H1 (cell line): ENCODE measurements around the gene DYNLT1. TPM values are rescaled to one million over a fixed set of nuclear protein-coding genes. Genes with fewer than 3 reads are reported as not detected.

Source experiments
- CTCF ChIA-PET: fragments of 300-600 bp; sonication (Branson Sonifier 250); formaldehyde crosslinking; loops from one replicate; lab custom pipeline; 2021; ENCODE audit not compliant: partially characterized antibody; lab: Charles Lee
- POLR2A ChIA-PET: fragments of 300-600 bp; sonication (Branson Sonifier 250); formaldehyde crosslinking; loops from one replicate; lab custom pipeline; 2021; ENCODE audit warnings: inconsistent platforms; ENCODE audit not compliant: partially characterized antibody; lab: Charles Lee
- DNase-seq, 2 experiments: peaks; one replicate each; pipeline versions ENCODE4 v3.0.0 to v3.0.0-alpha.2; 2010 to 2022; ENCODE audit warnings: low spot score in 2 of 2, low read depth in 1 of 2, mixed read lengths in 1 of 2
- FAIRE-seq: peaks from 2 replicates; lab custom pipeline; 2011; peaks lifted over from hg19 to GRCh38; lab: Jason Lieb, UNC
- H2AFZ ChIP-seq: 2 replicates; pipeline ENCODE4 v1.8.1; 2012; ENCODE audit warnings: low read length, inconsistent platforms
- H2AK5ac ChIP-seq: 2 replicates; pipeline ENCODE4 v1.6.1; 2013; ENCODE audit warnings: low read depth, low read length
- H2BK120ac ChIP-seq: replicated peaks from 2 replicates; pipeline ENCODE3; 2013; ENCODE audit warnings: low read depth, low read length, inconsistent platforms
- H2BK12ac ChIP-seq: 2 replicates; pipeline ENCODE4 v1.6.1; 2013; ENCODE audit warnings: low read depth, low read length
- H2BK15ac ChIP-seq: 2 replicates; pipeline ENCODE4 v1.6.1; 2013; ENCODE audit warnings: low read length
- H2BK20ac ChIP-seq: 2 replicates; pipeline ENCODE4 v1.6.1; 2013; ENCODE audit warnings: low read length
- H2BK5ac ChIP-seq: 2 replicates; pipeline ENCODE4 v1.6.1; 2013; ENCODE audit warnings: low read depth, low read length
- H3K14ac ChIP-seq: 2 replicates; pipeline ENCODE4 v1.6.1; 2013; ENCODE audit warnings: inconsistent platforms; ENCODE audit not compliant: insufficient read length
- H3K18ac ChIP-seq: 2 replicates; pipeline ENCODE4 v1.6.1; 2013; ENCODE audit warnings: low read length; ENCODE audit errors: extremely low read depth
- H3K23ac ChIP-seq: 2 replicates; pipeline ENCODE4 v1.6.1; 2013; ENCODE audit warnings: inconsistent platforms; ENCODE audit not compliant: insufficient read length
- H3K23me2 ChIP-seq: 2 replicates; pipeline ENCODE4 v1.6.1; 2013; ENCODE audit warnings: low read depth, low read length
- H3K27ac ChIP-seq: 2 replicates; pipeline ENCODE4 v1.6.1; 2011; ENCODE audit warnings: low read depth, low read length, inconsistent platforms
- H3K27me3 ChIP-seq, 4 experiments: replicated peaks in 1 of 4; 1 replicate in 1 of 4; 2 replicates in 3 of 4; pipeline versions ENCODE4 v1.6.1 to v1.8.1; 2011 to 2013; ENCODE audit warnings: low read length in 3 of 4, mild to moderate bottlenecking in 3 of 4, inconsistent platforms in 2 of 4, mixed read lengths in 2 of 4, moderate library complexity in 1 of 4; ENCODE audit not compliant: control insufficient read depth in 3 of 4, insufficient read depth in 3 of 4; ENCODE audit errors: extremely low read depth in 1 of 4
- H3K36me3 ChIP-seq, 4 experiments: 2 replicates each; pipeline versions ENCODE4 v1.6.1 to v1.8.1; 2011 to 2013; ENCODE audit warnings: mild to moderate bottlenecking in 4 of 4, low read length in 3 of 4, moderate library complexity in 2 of 4, control low read depth in 1 of 4, inconsistent platforms in 1 of 4; ENCODE audit not compliant: insufficient read depth in 4 of 4, control insufficient read depth in 2 of 4
- H3K4ac ChIP-seq: replicated peaks from 2 replicates; pipeline ENCODE3; 2013; ENCODE audit warnings: low read length, low read depth, mixed read lengths, inconsistent platforms; ENCODE audit not compliant: insufficient read length
- H3K4me1 ChIP-seq, 4 experiments: replicated peaks in 1 of 4; 1 replicate in 1 of 4; 2 replicates in 3 of 4; pipeline versions ENCODE4 v1.6.1 to v1.8.1; 2011 to 2013; ENCODE audit warnings: low read length in 3 of 4, inconsistent platforms in 2 of 4, mixed read lengths in 1 of 4; ENCODE audit not compliant: insufficient read depth in 4 of 4, control insufficient read depth in 3 of 4
- H3K4me2 ChIP-seq, 2 experiments: 2 replicates each; pipeline versions ENCODE4 v1.6.1 to v1.8.1; 2011 to 2013; ENCODE audit warnings: low read depth in 2 of 2, low read length in 2 of 2, control low read depth in 1 of 2, inconsistent platforms in 1 of 2, mild to moderate bottlenecking in 1 of 2; ENCODE audit not compliant: insufficient read depth in 1 of 2
- H3K4me3 ChIP-seq, 4 experiments: fragments of 200-600, 300-600 bp in 1 of 4; sonication (generic), shearing (Covaris generic), sonication (Bioruptor Twin) in 1 of 4; 2 replicates each; pipeline versions ENCODE4 v1.5.1 to v1.8.1; 2011 to 2016; ENCODE audit warnings: low read length in 4 of 4, low read depth in 3 of 4, control low read depth in 2 of 4, inconsistent platforms in 2 of 4, mild to moderate bottlenecking in 2 of 4, mixed read lengths in 1 of 4, moderate library complexity in 1 of 4; ENCODE audit not compliant: insufficient read depth in 2 of 4; ENCODE audit errors: extremely low read depth in 1 of 4
- H3K56ac ChIP-seq: replicated peaks from 2 replicates; pipeline ENCODE3; 2013; ENCODE audit warnings: low read depth, mild to moderate bottlenecking, mixed read lengths, low read length, inconsistent platforms; ENCODE audit not compliant: insufficient read length
- H3K79me1 ChIP-seq: 2 replicates; pipeline ENCODE4 v1.6.1; 2013; ENCODE audit warnings: low read depth, low read length, control low read depth
- H3K79me2 ChIP-seq, 2 experiments: 2 replicates each; pipeline versions ENCODE4 v1.6.1 to v1.8.1; 2012 to 2013; ENCODE audit warnings: low read length in 2 of 2, mild to moderate bottlenecking in 2 of 2, inconsistent platforms in 1 of 2; ENCODE audit not compliant: insufficient read depth in 2 of 2, control insufficient read depth in 1 of 2
- H3K9ac ChIP-seq, 4 experiments: replicated peaks in 1 of 4; 1 replicate in 1 of 4; 2 replicates in 3 of 4; pipeline versions ENCODE4 v1.6.1 to v1.8.1; 2011 to 2013; ENCODE audit warnings: low read depth in 3 of 4, low read length in 3 of 4, control low read depth in 2 of 4, mild to moderate bottlenecking in 2 of 4, moderate library complexity in 2 of 4, inconsistent platforms in 1 of 4; ENCODE audit errors: extremely low read depth in 1 of 4
- H3K9me3 ChIP-seq, 2 experiments: 2 replicates each; pipeline versions ENCODE4 v1.6.1 to v1.8.1; 2012 to 2013; ENCODE audit warnings: mild to moderate bottlenecking in 2 of 2, moderate library complexity in 2 of 2, control low read depth in 1 of 2, inconsistent platforms in 1 of 2, low read depth in 1 of 2, low read length in 1 of 2, mixed read lengths in 1 of 2; ENCODE audit not compliant: insufficient read depth in 2 of 2
- H4K20me1 ChIP-seq, 2 experiments: replicated peaks in 1 of 2; 2 replicates each; pipeline versions ENCODE3 to v1.8.1; 2011 to 2013; ENCODE audit warnings: inconsistent platforms in 2 of 2, low read length in 2 of 2, mild to moderate bottlenecking in 1 of 2; ENCODE audit not compliant: insufficient read depth in 2 of 2, control insufficient read depth in 1 of 2
- H4K5ac ChIP-seq: 2 replicates; pipeline ENCODE4 v1.6.1; 2013; ENCODE audit warnings: low read length, low read depth, mixed read lengths, inconsistent platforms; ENCODE audit not compliant: insufficient read length
- H4K8ac ChIP-seq: 2 replicates; pipeline ENCODE4 v1.8.0; 2013; ENCODE audit warnings: mild to moderate bottlenecking, moderate library complexity, low read length, inconsistent platforms; ENCODE audit not compliant: insufficient read depth; ENCODE audit errors: extremely low read depth
- H4K91ac ChIP-seq: replicated peaks from 2 replicates; pipeline ENCODE3; 2013; ENCODE audit warnings: low read length, mixed read lengths, inconsistent platforms; ENCODE audit not compliant: insufficient read length
- SIN3A ChIP-seq, 2 experiments: IDR thresholded peaks in 1 of 2; conservative IDR thresholded peaks in 1 of 2; 2 replicates each; pipeline ENCODE4 v1.6.1; 2011 to 2012; ENCODE audit warnings: low read length in 2 of 2, improper control_type of control experiment in 1 of 2, low read depth in 1 of 2, mild to moderate bottlenecking in 1 of 2
- WGBS, 2 experiments: shearing (Covaris generic) in 1 of 2; methylation state at CpG; one replicate each; pipeline versions ENCODE4 v1.1.6 to v1.1.7; 2013 to 2015; ENCODE audit warnings: low lambda C conversion rate in 2 of 2, mixed read lengths in 2 of 2, inconsistent platforms in 1 of 2, low coverage in 1 of 2, missing lambda C conversion rate in 1 of 2; ENCODE audit not compliant: insufficient replicate concordance in 2 of 2, insufficient coverage in 1 of 2, insufficient read length in 1 of 2; ENCODE audit errors: extremely low coverage in 1 of 2, missing lambda C conversion rate in 1 of 2; 5-methylcytosine and 5-hydroxymethylcytosine counted together
- polyA plus RNA-seq, 7 experiments: library from polyadenylated mRNA; depleted of rRNA in 3 of 7; stranded (reverse) in 5 of 7; unstranded in 2 of 7; fragments of >200 nt in 5 of 7; fragments of 200-250 nt in 2 of 7; gene quantifications; 1 replicate in 5 of 7; 2 replicates in 1 of 7; 4 replicates in 1 of 7; pipeline versions ENCODE4 v1.2.1 to v1.2.3, GENCODE V29; 2011 to 2013; ENCODE audit warnings: missing spikeins in 2 of 7, mixed read lengths in 2 of 7
- total RNA-seq: library from RNA; stranded (reverse); fragmentation: NEBNext Ultra II Directional; extraction: Animal tissue kit (Norgen Biotek cat#: 25700); gene quantifications from 2 replicates; pipeline ENCODE4 v1.2.1, GENCODE V29; 2021

The DYNLT1 gene
- total and polyA plus RNA-seq, 2 of the 8 experiments (the other 6 are each of a cell fraction or from before 2014, with no cell fraction given): 119 to 245 TPM

DNA sequence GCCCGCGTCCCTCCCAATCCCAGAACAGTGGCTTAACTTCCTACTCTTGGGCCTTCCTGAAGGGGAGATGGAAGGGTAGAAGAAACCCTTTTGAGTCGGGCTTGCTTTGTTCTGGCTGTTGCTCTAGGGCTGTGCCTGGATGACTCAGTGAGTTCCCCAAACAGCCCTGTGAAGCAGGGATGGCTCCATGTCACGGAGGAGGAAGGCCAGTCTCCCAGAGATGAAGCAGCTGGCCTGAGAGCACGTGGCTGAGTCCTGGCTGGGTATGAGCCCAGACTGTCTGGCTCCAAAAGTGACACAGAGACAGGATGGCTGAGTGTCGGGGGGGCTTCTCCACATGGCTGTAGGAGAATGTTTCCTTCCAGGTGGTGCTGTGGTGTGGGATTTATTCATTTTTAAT, 10.0 kb upstream of the DYNLT1 start:
- Histone ChIP-seq H3K4ac (peak overlapping the region; percentile 72), H2AFZ (0 out of 2 replicates have a peak overlapping the region, but pooled peaks have one; percentile 40), H3K56ac (no peak overlapping the region), H2BK5ac (no peak overlapping the region), H3K23ac (no peak overlapping the region), H2BK12ac (no peak overlapping the region), H3K14ac (no peak overlapping the region), H4K8ac (peak overlapping the region; percentile 75; the same call in 1 of the 2 replicates), H2BK20ac (no peak overlapping the region), H3K79me1 (no peaks in the 10 kb centered on the region), H4K5ac (no peak overlapping the region), H3K18ac (no peak overlapping the region), H3K36me3 (no peaks in the 10 kb centered on the region), H3K4me2 (no peak overlapping the region), H3K27me3 (no peaks in the 10 kb centered on the region), H3K79me2 (no peaks in the 10 kb centered on the region), H4K91ac (no peak overlapping the region), H4K20me1 (no peaks in the 10 kb centered on the region), H3K4me1 (no peaks in the 10 kb centered on the region), H3K27ac (no peak overlapping the region), H3K9ac (no peak overlapping the region), H2BK15ac (no peak overlapping the region), H3K9me3 (no peaks in the 10 kb centered on the region), H2BK120ac (no peak overlapping the region), H3K23me2 (no peaks in the 10 kb centered on the region), H2AK5ac (no peak overlapping the region), H3K4me3 (no peak overlapping the region)
- 81% methylated on average over 6 of the region's 6 CpGs; no CpG with 5 or more reads in 1 of the 2 experiments for WGBS, 2 experiments
- no peak for FAIRE-seq
- no peak for TF ChIP-seq SIN3A (conservative IDR thresholded peaks at IDR 0.05 in 1 of 2, IDR thresholded peaks at IDR 0.05 in 1 of 2; ENCODE audit: low read depth in 1 of 2, low read length in 2 of 2)
- no peak for DNase-seq
- CTCF ChIA-PET: interaction anchor here (3.7 kb wide), 1 partner anchor 37 kb away, joined by 20 read pairs; no protein-coding TSS in a partner anchor
- POLR2A ChIA-PET: interaction anchor here (1.7 kb wide), 1 partner anchor 12 kb away, joined by 3 read pairs; no protein-coding TSS in a partner anchor
